ENCODE results near the gene MSN. TPM values are rescaled to one million over a fixed set of nuclear protein-coding genes. Genes with fewer than 3 reads are reported as not detected.

The MSN gene
- total and polyA plus RNA-seq, 9 donors, result 60.1 to 342 (median 160) TPM

DNA sequence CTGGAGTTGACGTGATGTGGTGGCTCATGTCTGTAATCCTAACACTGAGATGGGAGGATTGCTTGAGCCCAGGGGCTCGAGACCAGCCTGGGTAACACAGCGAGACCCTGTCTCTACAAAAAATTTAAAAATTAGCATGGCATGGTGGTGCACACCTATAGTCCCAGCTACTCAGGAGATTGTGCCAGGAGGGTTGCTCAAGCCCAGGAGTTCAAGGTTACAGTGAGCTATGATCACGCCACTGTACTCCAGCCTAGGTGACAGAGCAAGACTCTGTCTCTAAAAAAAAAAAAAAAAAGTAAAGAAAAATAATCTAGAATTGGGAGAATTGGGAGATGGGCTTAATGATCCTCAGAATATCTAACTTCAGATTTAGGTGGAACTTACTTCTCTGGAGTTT, 51.1 kb downstream of the MSN start:
- Histone ChIP-seq H3K27ac (no peak overlapping the region), H3K27me3 (no peaks in the 10 kb centered on the region), H3K4me1 (ENCODE audit: insufficient read depth) (no peaks in the 10 kb centered on the region), H3K9me3 (no peaks in the 10 kb centered on the region), H3K36me3 (no peaks in the 10 kb centered on the region), H3K4me3 (no peak overlapping the region)
- intact Hi-C loops (cut with DNase I), result no loop called here
- WGBS, 3 donors, result 72 to 80% (median 78%) methylated on average over 4 of the region's 4 CpGs
- TF ChIP-seq POLR2A (IDR thresholded peaks at IDR 0.05), result no peak
- TF ChIP-seq, protein P1, sequence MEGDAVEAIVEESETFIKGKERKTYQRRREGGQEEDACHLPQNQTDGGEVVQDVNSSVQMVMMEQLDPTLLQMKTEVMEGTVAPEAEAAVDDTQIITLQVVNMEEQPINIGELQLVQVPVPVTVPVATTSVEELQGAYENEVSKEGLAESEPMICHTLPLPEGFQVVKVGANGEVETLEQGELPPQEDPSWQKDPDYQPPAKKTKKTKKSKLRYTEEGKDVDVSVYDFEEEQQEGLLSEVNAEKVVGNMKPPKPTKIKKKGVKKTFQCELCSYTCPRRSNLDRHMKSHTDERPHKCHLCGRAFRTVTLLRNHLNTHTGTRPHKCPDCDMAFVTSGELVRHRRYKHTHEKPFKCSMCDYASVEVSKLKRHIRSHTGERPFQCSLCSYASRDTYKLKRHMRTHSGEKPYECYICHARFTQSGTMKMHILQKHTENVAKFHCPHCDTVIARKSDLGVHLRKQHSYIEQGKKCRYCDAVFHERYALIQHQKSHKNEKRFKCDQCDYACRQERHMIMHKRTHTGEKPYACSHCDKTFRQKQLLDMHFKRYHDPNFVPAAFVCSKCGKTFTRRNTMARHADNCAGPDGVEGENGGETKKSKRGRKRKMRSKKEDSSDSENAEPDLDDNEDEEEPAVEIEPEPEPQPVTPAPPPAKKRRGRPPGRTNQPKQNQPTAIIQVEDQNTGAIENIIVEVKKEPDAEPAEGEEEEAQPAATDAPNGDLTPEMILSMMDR (IDR thresholded peaks at IDR 0.05), result no peak
- TF ChIP-seq EP300 (IDR thresholded peaks at IDR 0.05), result no peak
- no peak for DNase-seq

DNA sequence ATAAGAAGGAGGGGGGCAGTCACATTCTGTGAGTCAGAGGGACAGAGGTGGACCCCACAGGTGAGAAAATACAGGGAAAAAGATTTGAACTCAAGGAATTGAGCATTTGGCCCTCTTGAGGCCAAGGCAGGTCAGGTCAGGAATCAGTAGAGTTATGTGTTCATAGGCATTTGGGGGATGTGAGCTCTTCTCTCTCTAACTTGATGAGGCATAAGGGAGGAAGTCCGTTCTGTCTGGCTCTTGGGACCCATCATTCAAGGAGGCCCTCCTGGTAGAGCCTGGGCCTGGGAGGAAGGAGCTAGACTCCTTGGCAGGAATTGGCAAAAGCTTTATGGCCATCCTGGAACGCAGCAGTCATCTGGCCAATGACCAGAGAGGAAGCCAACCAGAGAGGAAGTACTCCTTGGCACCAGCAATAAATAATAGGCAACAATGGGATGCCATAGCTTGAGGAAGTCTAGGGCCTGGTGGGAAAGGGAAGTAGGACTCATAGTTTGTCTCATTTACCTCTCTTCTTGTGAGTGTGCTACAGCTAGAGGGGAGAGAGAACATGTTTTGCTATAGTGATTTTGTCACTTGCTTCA, 53.0 kb downstream of the MSN start:
- no peaks in the 10 kb centered on the region for H3K27me3 ChIP-seq
- 46 to 66% (median 57%) methylated on average over 2 of the region's 2 CpGs for WGBS, 3 donors
- no peaks in the 10 kb centered on the region for H3K36me3 ChIP-seq
- no peak overlapping the region for H3K4me3 ChIP-seq
- TF ChIP-seq, protein P1 (IDR thresholded peaks at IDR 0.05), result no peak
- TF ChIP-seq POLR2A (IDR thresholded peaks at IDR 0.05), result no peak
- TF ChIP-seq EP300 (IDR thresholded peaks at IDR 0.05), result no peak
- H3K4me1 ChIP-seq (ENCODE audit: insufficient read depth), result no peaks in the 10 kb centered on the region
- intact Hi-C loops (cut with DNase I), result no loop called here
- no peak for DNase-seq
- H3K9me3 ChIP-seq, result no peaks in the 10 kb centered on the region
- no peak overlapping the region for H3K27ac ChIP-seq

GRCh38 chrX:65723706-65724105, 56.3 kb downstream of the MSN start:
- no peaks in the 10 kb centered on the region for H3K27me3 ChIP-seq
- WGBS, 3 donors, result 72 to 78% (median 77%) methylated on average over 2 of the region's 2 CpGs
- no peak for DNase-seq
- no peak overlapping the region for H3K4me3 ChIP-seq
- no peaks in the 10 kb centered on the region for H3K4me1 ChIP-seq (ENCODE audit: insufficient read depth)
- intact Hi-C loops (cut with DNase I), result no loop called here
- no peak overlapping the region for H3K27ac ChIP-seq
- TF ChIP-seq EP300 (IDR thresholded peaks at IDR 0.05) (no peak), POLR2A (IDR thresholded peaks at IDR 0.05) (no peak)
- TF ChIP-seq, protein P1 (IDR thresholded peaks at IDR 0.05), result no peak
- no peaks in the 10 kb centered on the region for H3K36me3 ChIP-seq
- no peaks in the 10 kb centered on the region for H3K9me3 ChIP-seq

- no peak overlapping the region for H3K4me3 ChIP-seq
- H3K9me3 ChIP-seq, result no peaks in the 10 kb centered on the region
- H3K36me3 ChIP-seq, result no peaks in the 10 kb centered on the region
- TF ChIP-seq, protein P1 (IDR thresholded peaks at IDR 0.05), result no peak
- TF ChIP-seq EP300 (IDR thresholded peaks at IDR 0.05) (no peak), POLR2A (IDR thresholded peaks at IDR 0.05) (no peak)
- intact Hi-C loops (cut with DNase I), result no loop called here
- H3K27me3 ChIP-seq, result no peaks in the 10 kb centered on the region
- no peak for DNase-seq
- H3K27ac ChIP-seq, result no peak overlapping the region
- H3K4me1 ChIP-seq (ENCODE audit: insufficient read depth), result no peaks in the 10 kb centered on the region
- WGBS, 3 donors, result 55 to 65% (median 65%) methylated on average over 1 of the region's 1 CpG
Measured at GRCh38 chrX:65726715-65727114, 59.3 kb downstream of the MSN start.
